Panc1 (cell line): ENCODE data around the gene MPP7.

ENCODE experiments used
- CTCF ChIP-seq: fragments of 450-650 bp; IDR thresholded peaks from 2 replicates; pipeline ENCODE4 v1.5.1; 2017; ENCODE audit warnings: mild to moderate bottlenecking
- POLR2AphosphoS5 ChIP-seq: IDR thresholded peaks from 2 replicates; pipeline ENCODE4 v1.6.1; 2012; ENCODE audit warnings: mild to moderate bottlenecking, low read depth, low read length, moderate library complexity

- TF ChIP-seq CTCF (no peak), POLR2AphosphoS5 (no peak)
Observed at GRCh38 chr10:28294809-28295208, 8.1 kb downstream of the MPP7 start.
